H1 (cell line): ENCODE data around the gene ZNF652. TPM values are rescaled to one million over a fixed set of nuclear protein-coding genes. Genes with fewer than 3 reads are reported as not detected.

Source experiments
- RBBP5 ChIP-seq: IDR thresholded peaks from 2 replicates; pipeline ENCODE4 v1.7.1; 2012; ENCODE audit warnings: low read depth, mild to moderate bottlenecking, inconsistent platforms, low read length, moderate library complexity, borderline replicate concordance
- SP1 ChIP-seq: IDR thresholded peaks from 2 replicates; pipeline ENCODE4 v1.6.1; 2011; ENCODE audit warnings: low read depth, low read length
- SP2 ChIP-seq: IDR thresholded peaks from 2 replicates; pipeline ENCODE4 v1.6.1; 2012; ENCODE audit warnings: mild to moderate bottlenecking, low read length, inconsistent platforms
- polyA plus RNA-seq, 7 experiments: library from polyadenylated mRNA; depleted of rRNA in 3 of 7; stranded (reverse) in 5 of 7; unstranded in 2 of 7; fragments of >200 nt in 5 of 7; fragments of 200-250 nt in 2 of 7; gene quantifications; 1 replicate in 5 of 7; 2 replicates in 1 of 7; 4 replicates in 1 of 7; pipeline versions ENCODE4 v1.2.1 to v1.2.3, GENCODE V29; 2011 to 2013; ENCODE audit warnings: missing spikeins in 2 of 7, mixed read lengths in 2 of 7
- total RNA-seq: library from RNA; stranded (reverse); fragmentation: NEBNext Ultra II Directional; extraction: Animal tissue kit (Norgen Biotek cat#: 25700); gene quantifications from 2 replicates; pipeline ENCODE4 v1.2.1, GENCODE V29; 2021
- TF ChIP-seq, protein P1 (sequence below): fragments of 300-600 bp; sonication (generic); IDR thresholded peaks from 2 replicates; pipeline ENCODE4 v1.7.1; 2012; ENCODE audit warnings: low read length, moderate library complexity, mild to moderate bottlenecking, inconsistent platforms; ENCODE audit not compliant: insufficient replicate concordance

The ZNF652 gene
- total and polyA plus RNA-seq, 2 of the 8 experiments (the other 6 are each of a cell fraction or from before 2014, with no cell fraction given) = 13.5 to 39.6 TPM

DNA sequence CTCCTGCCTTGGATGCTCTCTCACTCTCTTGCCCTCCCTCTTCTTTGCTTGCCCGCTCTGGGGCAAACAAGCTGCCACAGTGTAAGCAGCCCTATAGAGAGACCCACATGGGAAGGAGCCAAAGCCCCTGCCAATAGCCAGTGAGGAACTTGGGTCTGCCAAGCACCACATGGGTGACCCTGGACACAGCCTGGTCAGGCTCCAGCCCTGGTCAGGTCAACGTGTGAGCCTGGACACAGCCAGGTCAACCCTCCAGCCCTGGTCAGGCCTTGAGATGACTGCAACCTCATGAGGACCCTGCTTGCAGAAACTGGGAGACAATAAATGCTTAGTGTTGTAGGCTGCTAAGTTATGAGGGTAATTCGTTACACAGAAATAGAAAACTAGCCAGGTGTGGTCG, 117.2 kb downstream of the ZNF652 start (continued):
- TF ChIP-seq, protein P1, sequence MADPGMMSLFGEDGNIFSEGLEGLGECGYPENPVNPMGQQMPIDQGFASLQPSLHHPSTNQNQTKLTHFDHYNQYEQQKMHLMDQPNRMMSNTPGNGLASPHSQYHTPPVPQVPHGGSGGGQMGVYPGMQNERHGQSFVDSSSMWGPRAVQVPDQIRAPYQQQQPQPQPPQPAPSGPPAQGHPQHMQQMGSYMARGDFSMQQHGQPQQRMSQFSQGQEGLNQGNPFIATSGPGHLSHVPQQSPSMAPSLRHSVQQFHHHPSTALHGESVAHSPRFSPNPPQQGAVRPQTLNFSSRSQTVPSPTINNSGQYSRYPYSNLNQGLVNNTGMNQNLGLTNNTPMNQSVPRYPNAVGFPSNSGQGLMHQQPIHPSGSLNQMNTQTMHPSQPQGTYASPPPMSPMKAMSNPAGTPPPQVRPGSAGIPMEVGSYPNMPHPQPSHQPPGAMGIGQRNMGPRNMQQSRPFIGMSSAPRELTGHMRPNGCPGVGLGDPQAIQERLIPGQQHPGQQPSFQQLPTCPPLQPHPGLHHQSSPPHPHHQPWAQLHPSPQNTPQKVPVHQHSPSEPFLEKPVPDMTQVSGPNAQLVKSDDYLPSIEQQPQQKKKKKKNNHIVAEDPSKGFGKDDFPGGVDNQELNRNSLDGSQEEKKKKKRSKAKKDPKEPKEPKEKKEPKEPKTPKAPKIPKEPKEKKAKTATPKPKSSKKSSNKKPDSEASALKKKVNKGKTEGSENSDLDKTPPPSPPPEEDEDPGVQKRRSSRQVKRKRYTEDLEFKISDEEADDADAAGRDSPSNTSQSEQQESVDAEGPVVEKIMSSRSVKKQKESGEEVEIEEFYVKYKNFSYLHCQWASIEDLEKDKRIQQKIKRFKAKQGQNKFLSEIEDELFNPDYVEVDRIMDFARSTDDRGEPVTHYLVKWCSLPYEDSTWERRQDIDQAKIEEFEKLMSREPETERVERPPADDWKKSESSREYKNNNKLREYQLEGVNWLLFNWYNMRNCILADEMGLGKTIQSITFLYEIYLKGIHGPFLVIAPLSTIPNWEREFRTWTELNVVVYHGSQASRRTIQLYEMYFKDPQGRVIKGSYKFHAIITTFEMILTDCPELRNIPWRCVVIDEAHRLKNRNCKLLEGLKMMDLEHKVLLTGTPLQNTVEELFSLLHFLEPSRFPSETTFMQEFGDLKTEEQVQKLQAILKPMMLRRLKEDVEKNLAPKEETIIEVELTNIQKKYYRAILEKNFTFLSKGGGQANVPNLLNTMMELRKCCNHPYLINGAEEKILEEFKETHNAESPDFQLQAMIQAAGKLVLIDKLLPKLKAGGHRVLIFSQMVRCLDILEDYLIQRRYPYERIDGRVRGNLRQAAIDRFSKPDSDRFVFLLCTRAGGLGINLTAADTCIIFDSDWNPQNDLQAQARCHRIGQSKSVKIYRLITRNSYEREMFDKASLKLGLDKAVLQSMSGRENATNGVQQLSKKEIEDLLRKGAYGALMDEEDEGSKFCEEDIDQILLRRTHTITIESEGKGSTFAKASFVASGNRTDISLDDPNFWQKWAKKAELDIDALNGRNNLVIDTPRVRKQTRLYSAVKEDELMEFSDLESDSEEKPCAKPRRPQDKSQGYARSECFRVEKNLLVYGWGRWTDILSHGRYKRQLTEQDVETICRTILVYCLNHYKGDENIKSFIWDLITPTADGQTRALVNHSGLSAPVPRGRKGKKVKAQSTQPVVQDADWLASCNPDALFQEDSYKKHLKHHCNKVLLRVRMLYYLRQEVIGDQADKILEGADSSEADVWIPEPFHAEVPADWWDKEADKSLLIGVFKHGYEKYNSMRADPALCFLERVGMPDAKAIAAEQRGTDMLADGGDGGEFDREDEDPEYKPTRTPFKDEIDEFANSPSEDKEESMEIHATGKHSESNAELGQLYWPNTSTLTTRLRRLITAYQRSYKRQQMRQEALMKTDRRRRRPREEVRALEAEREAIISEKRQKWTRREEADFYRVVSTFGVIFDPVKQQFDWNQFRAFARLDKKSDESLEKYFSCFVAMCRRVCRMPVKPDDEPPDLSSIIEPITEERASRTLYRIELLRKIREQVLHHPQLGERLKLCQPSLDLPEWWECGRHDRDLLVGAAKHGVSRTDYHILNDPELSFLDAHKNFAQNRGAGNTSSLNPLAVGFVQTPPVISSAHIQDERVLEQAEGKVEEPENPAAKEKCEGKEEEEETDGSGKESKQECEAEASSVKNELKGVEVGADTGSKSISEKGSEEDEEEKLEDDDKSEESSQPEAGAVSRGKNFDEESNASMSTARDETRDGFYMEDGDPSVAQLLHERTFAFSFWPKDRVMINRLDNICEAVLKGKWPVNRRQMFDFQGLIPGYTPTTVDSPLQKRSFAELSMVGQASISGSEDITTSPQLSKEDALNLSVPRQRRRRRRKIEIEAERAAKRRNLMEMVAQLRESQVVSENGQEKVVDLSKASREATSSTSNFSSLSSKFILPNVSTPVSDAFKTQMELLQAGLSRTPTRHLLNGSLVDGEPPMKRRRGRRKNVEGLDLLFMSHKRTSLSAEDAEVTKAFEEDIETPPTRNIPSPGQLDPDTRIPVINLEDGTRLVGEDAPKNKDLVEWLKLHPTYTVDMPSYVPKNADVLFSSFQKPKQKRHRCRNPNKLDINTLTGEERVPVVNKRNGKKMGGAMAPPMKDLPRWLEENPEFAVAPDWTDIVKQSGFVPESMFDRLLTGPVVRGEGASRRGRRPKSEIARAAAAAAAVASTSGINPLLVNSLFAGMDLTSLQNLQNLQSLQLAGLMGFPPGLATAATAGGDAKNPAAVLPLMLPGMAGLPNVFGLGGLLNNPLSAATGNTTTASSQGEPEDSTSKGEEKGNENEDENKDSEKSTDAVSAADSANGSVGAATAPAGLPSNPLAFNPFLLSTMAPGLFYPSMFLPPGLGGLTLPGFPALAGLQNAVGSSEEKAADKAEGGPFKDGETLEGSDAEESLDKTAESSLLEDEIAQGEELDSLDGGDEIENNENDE = no peak
- TF ChIP-seq SP2 = no peak
- no peak for TF ChIP-seq RBBP5
- TF ChIP-seq SP1 = no peak
